Measurements from ENCODE around the gene CYFIP1.

Gene CYFIP1

DNA sequence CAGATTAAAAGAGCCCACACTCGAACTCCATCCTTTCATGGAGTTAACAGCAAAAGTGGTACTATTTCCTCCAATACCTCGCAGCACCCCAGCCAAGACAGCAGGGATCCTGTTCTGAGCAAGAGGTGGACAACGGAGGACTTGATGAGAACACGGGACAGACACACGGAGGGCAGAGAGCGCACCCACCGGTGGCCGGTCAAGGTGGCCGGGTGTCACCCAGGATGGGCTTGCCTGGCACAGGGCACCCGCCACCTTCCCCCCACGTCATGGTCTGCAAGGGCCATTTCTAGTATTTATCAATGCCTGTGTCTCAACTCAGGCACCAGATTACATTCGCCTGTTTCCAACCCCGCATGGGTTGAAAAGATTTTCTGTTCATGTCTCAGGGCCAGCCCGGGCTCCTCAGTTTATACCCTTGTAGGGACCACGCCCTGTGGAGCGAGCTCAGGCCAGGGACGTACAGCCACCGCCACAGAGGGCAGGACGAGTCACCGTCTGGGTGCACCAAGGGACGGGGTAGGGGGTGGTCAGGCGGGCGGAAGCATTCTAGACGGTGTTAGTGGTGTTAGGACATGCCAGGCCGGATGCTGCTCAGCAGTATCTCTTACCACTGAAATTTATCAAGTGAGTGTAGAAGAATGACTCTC, 64.2 kb downstream of the CYFIP1 start:
- DNase-seq, result no peak

DNA sequence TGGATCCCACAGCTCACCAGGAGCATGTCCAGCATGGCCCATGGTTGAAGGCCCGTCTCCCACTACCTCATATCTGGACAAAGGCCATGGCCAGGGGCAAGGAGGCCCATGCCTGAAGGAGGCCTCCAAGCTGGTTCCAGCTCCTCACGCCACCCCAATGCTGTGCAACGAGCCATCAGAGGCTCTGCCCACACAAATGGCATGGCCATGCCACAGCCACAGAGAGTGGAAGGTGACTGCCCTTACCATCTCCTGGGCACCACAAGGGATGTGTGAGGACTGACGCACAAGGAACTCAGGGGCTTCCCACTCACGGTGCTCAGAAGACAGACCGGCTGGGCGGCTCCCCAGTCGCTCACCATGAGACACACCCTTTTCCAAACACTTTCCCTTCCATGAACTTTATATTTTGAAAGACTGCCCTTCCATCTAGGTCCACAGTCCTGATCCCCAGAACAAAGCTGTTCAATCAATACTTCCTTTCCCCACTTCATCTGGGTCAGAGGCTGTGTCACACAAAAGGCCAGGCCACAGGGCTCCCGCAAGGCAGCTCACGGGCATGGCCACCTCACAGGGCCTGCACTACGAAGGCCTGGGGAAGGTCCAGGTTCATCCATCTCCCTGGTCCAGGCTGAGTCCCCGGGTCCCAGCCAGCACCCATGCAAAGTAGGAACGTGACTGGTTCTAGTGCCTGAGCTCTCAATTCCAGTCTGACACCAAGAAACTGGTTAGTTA, 66.4 kb downstream of the CYFIP1 start:
- no peak for DNase-seq

DNA sequence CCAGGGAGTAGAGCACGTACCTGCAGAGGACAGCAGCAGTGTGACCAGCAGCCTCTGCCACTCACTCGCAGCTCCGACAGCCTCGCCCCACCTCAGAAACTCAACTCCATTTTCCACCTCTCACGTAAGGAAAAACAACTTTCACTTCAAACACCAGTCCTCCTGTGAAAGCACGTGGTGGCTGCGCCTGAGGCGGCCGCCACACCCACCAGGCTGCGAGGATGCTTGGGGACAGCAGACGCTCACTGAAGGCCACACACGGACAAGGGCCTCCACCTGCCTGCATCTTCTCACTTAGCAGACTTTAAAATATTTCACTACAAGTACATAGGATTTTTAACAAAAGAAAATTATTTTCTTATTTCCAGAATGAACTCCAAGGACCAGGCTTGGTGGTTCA, 67.9 kb downstream of the CYFIP1 start:
- no peak for DNase-seq

DNA sequence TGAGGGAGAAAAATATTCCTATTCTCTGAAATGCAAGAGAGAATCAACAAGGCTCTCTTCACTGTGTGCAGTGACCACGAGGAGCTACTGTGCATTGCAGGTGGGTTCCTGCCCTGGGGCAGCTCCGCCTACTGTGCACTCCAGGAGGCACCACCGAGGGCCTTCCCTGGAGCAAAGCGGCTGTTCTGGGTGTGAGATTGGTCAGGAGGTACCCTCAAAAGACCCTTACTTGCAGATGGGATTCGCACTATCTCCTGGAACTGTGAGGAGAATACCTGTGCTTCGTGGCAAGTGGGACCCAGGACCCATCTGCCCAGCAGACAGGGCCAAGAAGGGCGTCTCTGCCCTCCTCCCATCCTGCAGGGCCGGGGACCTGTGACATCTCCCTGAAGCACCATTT, 68.9 kb downstream of the CYFIP1 start:
- DNase-seq, result no peak

DNA sequence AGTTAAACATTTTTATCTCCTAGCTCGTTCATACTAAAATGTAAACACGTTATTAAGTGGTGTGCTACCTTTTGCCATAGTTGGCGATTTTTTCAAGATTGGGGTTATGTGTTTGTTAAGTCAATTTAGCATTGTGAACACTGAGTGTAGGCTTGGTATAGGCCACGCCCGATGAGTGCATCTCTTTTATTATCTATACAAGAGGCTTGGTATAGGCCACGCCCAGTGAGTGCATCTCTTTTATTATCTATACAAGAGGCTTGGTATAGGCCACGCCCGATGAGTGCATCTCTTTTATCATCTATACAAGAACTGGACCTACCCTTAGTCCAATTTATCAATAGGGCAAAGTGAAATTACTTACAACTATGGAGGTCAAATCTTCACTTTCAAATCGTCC, 71.3 kb downstream of the CYFIP1 start:
- peak; percentile 76 for DNase-seq

DNA sequence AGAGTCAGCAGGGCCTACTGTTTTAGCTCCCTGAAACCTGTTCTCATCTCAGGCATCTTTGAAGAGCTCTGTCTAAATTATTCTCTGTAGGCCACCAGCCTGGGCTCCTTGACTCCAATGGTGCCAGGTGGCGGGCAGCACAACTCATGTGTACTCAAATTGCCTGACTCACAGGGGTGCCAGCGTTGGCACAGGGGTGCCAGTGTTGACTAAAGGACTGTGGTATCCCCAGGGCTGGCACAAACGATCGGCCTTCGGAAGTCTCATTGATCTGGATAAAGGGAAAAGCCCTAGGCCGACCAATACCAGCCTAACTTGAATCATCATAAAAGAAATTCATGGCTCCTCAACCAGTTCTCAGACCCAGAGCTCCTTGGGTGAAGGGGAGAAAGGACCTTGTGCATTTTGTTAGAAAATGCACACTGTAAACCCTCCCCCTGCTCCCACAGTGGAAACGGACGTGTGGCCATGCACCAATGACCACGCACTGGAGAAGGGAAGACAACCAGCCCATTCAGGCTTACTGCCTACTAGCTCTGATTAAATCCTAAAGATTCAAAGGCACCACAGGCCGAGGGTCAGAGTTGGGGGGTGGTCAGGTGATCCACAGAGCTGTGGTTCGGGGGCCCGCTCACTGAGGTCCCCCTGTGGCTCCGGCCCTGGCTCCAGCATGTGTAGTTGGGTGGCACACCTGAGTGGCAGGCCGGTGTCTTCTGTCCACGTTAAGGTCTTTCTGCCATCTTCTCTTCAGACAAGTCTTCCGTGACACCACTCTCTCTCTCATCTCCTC, 72.8 kb downstream of the CYFIP1 start:
- no peak for DNase-seq

DNA sequence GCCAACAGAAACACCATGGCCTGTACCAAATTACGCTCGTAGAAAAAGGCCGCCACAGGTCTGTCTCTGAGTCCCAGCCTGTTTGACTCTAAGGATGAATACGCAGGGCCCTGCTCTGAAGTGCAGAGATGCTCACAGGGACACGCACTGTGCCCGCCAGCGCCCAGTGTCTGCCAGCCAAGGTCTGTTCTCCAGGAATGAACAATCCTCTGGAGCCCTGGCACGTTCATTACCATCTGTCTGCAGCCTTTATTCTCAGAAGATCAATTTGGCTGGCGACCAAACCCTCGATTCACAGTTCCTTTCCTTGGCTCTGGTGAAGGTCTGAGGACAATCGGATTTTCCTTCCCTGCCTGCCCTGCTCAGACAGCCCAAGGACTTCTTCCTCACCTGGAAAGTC, 75.4 kb downstream of the CYFIP1 start:
- no peak for DNase-seq

DNA sequence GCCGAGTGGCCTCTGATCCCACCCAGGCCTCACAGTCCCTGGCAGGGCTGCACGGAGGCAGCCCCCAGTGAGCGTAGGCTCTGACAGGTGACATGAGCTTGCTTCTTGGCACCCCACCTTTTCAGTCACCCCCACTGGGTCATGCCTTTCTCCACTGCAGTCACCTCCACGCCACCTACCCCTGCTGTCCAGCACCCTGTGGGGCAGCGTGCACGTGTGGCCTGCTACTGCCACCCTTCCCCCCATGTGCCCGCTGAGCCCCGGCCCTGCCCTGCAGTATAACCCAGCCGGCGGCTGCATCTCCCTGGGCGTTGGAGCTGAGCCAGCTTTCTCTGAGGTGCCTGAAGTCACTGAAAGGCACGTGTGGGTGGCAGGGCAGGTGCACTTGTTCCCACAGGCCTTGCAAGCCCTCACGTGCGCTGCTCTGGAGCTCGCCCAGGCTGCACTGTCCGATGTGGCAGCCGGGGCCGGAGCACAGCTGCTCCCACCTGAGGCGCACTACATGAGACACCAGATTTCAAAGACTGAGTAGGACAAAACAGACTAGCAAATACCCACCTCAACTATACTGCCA, 76.1 kb downstream of the CYFIP1 start:
- no peak for DNase-seq

DNA sequence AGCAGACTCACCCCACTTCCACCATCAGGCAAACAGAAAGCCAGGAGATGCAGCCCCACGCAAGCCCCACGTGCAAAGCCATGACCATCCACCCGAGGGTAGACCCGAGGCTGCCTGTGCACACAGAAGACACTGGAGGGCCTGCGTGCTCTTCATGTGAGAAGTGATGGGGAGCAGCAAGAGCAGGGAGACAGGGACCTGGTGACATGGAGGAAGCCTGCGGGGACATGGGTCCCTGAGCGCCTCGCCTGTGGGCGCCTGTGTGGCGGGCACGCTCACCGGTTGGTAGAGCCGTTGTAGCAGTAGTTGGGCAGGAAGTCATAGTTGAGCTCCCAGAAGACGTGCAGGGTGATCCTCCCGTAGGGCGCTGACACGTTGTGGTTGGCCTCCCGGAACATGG, 76.7 kb downstream of the CYFIP1 start:
- no peak for DNase-seq

DNA sequence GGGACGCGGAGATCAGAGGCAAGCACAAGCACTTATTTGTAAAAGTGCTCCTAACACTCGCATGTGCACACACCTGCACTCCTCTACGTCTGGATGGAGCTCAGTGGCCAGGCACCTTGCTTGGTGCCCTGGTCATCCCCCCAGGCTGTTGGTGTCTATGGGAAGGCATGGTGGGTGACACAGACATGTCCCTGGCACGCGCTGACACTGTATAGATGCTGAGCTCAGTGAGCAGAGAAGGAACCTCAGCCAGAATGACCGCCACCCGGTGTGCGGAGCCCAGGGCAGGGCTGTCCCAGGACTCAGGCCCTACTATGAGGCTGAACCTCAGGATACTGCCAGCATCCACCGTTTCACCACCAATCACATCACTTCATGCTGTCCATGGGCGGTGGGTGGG, 77.2 kb downstream of the CYFIP1 start:
- no peak for DNase-seq

DNA sequence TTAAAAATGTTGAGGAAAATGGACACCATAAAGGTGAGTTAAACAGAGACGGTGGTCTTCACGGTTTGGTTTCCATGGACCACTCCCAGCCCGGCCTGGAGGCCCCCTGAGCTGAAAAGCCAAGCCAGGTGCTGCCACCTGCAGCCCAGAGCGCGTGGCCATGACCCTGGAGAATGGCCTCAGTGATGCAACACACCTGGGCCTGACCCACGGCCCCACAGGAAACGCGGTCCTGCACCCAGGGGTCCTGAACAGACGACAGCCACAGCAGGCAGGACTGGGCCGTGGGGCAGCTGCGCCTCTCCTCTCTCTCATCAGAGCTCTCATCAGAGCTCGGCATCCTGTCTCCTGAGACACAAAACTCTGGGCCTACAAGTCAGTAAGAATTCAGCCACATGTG, 77.6 kb downstream of the CYFIP1 start:
- no peak for DNase-seq

DNA sequence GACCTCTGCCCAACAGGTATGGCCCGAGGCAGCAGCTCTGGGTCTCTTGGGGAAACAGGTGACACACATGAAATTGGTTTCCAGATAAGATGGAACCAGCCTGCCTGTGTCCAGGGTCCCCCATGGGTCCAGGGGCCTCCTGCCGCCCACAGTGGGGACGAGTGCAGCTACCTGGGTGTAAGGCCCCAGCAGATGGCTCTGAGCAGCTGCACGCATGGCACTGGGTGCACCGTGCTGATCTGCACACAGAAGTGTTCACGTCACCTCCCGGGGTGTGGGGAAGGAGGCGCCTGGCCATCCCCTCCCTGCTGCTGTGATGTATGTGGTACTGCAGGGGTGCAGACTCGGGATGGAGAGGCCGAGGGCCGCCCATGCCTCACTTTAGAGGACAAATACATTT, 78.1 kb downstream of the CYFIP1 start:
- DNase-seq, result no peak

DNA sequence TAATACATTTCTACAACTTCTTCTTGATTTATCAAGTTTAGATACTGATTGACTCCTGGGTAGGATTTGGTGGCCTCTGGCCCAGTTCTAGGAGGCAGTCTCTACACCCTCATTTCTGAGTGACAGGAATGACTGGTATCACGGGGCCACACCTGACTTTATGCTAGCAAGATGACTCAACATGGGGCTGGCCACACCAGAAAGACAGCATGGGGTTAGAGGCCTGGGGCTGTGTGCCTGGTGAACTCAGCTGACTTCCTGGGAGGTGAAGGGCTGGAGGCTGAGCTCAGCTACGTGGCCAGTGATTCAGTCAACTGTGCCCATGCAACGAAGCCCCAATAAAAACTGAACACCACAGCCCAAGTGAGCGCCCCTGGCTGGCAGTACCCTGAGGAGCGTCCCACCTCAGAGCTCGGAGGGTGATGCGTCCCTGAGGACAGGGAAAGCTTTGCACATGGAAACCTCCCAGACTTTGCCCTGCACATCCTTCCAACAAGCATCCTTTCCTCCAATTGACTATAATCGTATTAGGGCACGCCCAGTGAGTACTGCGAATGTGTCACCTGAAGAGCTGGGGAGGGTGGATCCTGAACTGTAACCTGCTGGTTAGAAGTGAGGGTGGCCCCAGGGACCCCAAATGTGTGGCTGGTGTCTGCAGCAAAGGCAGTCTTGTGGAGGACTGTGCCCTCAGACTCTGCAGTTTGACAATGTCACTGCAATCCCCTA, 84.5 kb downstream of the CYFIP1 start:
- DNase-seq, result peak; percentile 34

DNA sequence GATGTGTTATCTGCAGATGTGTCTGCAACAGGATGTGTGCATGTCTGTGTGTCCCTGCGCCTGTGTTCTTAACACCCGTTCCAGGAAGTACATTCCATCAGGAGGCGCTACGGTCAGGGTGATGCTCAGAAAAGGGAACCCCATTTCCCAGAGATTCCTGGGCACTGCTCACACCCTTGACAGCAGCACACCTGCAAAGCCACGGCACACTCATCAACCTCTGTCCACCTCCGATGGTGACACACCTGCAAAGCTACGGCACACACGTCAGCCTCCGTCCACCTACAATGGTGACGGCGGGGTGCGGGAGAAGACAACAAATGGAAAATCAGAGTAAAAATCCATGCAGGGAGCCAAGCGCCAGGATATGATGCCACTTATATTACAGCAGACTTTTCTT, 86.3 kb downstream of the CYFIP1 start:
- DNase-seq, result no peak

DNA sequence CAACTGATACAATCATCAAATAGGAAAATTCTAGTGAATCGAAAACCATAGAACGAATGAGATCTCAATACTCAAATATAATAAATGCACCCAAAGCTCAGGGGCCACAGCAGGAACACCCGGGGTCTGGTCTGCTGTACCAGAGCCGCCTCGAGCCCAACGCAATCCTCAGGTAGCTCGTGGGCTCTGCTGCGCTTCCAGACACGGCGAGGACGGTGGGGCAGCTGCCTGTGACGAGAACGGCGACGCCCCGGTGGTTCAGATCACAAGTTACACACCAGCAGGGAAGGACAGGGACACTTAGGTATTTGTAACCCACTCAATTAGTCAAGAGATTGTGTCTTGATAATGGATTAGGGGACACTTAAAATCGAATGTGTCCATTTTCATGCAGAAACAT, 87.1 kb downstream of the CYFIP1 start:
- DNase-seq, result no peak

DNA sequence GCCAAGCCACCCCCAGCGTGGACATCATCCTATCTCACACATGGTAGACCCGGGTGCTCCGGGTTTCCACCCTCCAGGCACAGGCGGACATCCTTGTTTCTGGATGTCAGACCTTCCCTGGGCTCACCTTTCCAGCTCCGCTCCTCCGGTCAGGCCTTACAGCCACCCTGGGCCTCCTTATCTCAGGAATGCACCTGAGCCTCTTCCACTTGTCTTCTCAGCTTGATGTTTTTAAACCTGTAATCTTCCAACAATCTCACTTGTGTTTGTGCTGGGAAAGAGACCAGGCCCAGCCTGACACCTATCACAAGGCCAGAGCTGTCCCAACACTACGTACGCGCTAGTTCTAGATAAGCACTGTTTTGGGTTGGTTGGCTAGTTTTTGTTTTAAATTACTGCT, 87.8 kb downstream of the CYFIP1 start:
- DNase-seq, result no peak

DNA sequence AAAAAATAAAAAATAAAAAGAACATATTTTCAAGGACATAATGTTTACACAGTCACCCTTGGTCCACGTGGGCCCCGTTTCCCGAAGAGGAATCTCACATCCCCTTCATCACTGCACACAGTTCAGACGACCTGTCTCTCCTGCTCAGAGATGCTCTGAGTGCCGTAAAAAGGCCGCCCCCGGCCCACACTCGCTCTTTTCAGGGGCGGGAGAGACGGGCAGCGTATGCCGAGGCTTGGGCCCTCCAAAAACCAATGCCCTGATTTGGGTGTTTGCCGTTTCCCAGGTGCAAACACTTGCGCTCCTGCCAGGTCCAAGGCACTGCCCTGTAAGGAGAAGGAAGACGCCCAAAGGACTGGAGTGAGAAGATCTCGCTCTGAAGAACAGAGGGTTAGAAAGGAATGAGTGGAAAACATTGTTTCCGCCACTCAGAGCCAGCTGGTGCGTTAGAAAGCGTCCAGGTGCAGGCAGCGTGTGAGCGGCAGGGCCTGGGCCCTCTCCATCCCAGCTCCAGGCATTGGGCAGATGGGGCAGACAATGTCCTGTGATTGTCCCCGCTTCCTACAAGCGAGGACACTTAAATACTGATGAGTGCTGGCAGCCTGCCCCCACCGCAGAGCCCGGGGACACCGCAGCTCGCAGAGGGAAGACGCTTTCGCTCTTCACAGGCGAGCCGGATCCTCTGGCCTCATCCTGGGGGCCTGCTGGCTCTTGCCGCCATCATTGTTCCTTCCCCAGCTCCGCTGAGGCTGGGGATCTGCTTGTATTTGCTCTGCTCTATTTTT, 88.5 kb downstream of the CYFIP1 start:
- DNase-seq, result no peak

DNA sequence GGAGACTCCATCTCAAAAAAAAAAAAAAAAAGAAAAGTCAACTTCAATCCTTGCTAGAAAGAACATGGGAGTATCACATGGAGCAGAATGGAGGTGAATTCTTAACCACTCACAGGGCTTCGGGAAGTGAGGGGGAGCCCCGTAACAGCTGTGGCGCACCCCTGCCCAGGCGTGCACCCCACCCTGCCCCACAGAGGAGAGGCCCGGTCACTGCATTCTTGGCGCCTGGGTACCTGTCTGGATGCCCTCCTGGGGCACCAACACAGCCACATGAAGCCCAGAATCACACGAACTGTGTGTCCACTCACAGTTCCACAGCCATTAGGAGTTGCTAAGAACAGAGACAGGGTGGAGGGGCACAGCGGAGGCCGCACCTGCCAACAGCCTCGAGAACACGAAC, 89.9 kb downstream of the CYFIP1 start:
- DNase-seq, result no peak

DNA sequence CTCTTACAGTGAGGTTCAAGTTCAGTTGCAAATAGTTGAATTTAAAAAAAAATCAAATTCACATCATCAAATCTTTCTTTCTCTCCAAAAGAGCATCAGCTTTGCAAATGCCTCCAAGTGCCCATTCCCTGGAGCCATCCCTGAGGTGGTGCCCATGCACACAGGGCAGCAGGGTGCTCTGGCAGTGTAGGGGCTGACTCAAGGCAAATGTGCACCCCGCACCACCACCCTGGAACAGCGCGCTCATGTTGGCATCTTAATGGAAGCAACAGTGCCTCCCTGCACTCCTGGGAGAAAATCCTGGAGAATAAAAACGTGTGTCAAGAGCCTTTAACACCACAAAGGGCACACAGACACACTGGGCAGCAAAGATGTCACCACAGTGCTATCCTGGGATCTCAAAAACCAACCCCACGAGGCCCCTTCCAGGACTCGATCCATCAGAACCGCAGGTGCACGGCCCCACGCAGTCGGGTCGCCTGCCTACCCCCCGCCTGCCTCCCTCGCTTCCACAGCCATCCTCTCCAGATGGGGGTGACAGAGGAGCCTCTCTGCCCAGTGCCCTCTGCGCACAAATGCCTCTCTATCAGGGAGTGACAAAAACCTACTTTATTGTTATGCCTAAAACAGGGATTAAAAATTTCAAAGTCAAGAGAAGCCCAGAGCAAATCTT, 90.9 kb downstream of the CYFIP1 start:
- DNase-seq, result no peak

DNA sequence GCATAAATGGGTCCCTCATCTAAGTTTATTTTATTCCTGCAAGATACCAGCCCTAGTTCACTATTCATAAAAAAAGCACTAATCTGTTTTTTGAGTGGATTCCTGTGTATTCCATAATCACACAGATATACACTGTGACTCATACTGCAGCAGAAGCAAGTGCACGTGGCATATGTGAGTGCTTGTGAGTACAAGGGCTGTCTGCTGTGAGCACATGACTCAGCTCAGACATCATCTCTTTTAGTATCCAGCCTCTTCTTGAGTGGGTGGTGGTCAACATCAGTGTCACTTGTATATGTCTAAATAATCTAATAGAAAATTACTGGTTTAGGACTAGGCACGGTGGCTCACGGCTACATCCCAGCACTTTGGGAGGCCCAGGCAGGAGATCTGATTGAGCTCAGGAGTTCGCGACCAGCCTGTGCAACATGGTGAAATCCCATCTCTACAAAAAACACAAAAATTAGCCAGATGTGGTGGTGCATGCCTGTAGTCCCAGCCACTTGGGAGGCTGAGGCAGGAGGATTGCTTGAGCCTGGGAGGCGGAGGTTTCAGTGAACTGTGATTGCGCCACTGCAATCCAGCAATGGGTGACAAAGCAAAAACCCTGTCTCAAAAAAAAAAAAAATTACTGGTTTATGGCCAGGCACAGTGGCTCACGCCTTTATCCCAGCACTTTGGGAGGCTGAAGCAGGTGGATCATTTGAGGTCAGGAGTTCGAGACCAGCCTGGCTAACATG, 91.9 kb downstream of the CYFIP1 start:
- no peak for DNase-seq

Data from hematopoietic multipotent progenitor cell treated with erythropoietin and hydrocortisone succinate and interleukin-3 and kit ligand, for 6 days (in vitro differentiated cells).